DMS114 treated with DMSO at 0.1 percent for 48 hours (cell line): Measurements from ENCODE around the gene CTIF.

Experiments
- DNase-seq: peaks from one replicate; lab custom pipeline; 2025; ENCODE audit not compliant: unreplicated experiment; lab: John Stamatoyannopoulos, UW

Gene CTIF

GRCh38 chr18:48904091-48904490, 365.3 kb downstream of the CTIF start:
- DNase-seq = no peak

- no peak for DNase-seq
Measured at GRCh38 chr18:48904847-48905394, 366.1 kb downstream of the CTIF start.

DNA sequence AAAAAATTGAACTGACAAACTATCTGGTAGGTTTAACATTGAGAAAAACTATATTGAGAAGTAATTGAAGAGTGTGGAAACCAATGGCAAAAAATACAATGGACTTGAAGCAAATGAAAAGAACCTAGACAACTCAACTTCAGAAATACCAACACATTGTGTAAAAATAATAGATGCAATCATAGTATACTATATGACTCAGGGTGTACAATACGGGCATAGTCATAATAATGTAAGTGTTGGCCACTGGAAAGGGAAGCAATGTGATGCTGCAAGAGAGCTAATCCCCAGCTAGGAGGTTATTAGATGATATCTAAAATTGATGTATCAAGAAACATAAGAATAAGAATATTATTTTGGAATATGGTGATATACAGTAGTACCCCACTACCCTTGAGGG, 366.7 kb downstream of the CTIF start:
- DNase-seq = no peak

- no peak for DNase-seq
Measured at GRCh38 chr18:48908916-48909315, 370.1 kb downstream of the CTIF start.

GRCh38 chr18:48909721-48910120, 370.9 kb downstream of the CTIF start:
- DNase-seq = no peak

GRCh38 chr18:48910972-48911545, 372.2 kb downstream of the CTIF start:
- no peak for DNase-seq
